Measurements from ENCODE around the gene AUTS2.

The AUTS2 gene

GRCh38 chr7:69622960-69623359 is 24.7 kb downstream of the AUTS2 start:
- no peak for DNase-seq (ENCODE audit: low read depth in 3 of 3)

DNA sequence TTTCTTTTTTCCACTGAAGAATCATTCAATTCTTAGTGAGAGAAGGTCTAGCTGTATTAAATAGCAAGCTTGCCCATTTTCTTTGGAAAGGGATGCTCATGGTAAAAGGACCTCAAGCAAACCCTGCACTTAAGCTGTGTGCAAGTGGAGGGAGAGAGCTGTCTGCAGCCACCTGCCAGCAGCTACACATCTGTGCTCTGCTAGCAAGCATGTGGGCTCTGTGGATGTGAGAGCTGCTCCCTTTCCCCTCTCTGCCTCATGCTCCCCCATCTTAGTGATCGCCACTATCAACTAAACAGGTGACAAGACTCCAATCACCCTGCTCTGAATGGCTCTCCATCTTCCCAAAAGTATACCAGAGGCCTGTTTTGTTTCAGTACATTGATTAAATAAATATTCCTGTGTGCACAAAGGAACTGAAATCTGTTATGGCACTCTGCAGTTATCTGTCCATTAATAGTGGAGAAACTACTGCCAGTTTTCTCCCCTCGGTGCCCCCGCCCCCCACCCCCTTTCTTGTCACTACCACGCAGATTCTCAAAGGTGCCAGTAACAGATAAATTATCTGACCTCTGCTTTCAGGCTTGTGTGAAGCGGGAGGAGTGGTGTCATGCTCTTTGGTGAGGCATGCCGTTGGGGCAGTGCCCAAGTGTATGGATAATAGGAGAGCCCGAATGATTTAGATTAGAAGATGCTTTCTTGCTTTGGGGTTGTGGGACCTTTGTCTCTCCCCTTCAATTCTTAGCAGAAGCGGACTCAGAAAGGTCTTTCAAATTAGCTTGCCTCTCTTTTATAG is 26.4 kb downstream of the AUTS2 start:
- DNase-seq (ENCODE audit: low read depth in 3 of 3): no peak

DNA sequence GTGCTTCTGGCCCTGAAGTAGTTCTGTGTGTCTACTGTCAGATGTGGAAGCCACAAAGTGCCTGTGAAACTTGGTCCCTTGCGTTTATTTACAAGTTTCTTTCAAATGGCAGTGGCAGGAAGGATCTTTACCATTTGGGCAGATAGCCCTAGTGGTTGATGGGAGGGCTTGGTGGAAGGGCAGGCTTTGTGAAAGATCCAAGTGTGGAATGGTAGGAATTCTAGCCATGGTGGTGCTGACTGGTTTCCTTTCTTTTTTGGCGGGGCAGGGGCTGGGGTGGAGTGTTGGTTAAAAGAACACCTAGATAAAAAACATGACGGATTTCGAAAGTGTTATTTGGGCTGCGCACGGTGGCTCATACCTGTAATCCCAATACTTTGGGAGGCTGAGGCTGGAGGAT is 27.0 kb downstream of the AUTS2 start:
- no peak for DNase-seq (ENCODE audit: low read depth in 3 of 3)

GRCh38 chr7:69625798-69626197 is 27.5 kb downstream of the AUTS2 start:
- no peak for DNase-seq (ENCODE audit: low read depth in 3 of 3)

- DNase-seq (ENCODE audit: low read depth in 3 of 3): no peak
Measured at GRCh38 chr7:69630292-69630691, 32.0 kb downstream of the AUTS2 start.

- DNase-seq (ENCODE audit: low read depth in 3 of 3): no peak
Measured at GRCh38 chr7:69631131-69631530, 32.9 kb downstream of the AUTS2 start.

- DNase-seq (ENCODE audit: low read depth in 3 of 3): no peak
Measured at GRCh38 chr7:69632280-69632679, 34.0 kb downstream of the AUTS2 start.

- no peak for DNase-seq (ENCODE audit: low read depth in 3 of 3)
Measured at GRCh38 chr7:69633122-69633831, 35.0 kb downstream of the AUTS2 start.

- DNase-seq (ENCODE audit: low read depth in 3 of 3): no peak
Measured at GRCh38 chr7:69635555-69636185, 37.4 kb downstream of the AUTS2 start.

DNA sequence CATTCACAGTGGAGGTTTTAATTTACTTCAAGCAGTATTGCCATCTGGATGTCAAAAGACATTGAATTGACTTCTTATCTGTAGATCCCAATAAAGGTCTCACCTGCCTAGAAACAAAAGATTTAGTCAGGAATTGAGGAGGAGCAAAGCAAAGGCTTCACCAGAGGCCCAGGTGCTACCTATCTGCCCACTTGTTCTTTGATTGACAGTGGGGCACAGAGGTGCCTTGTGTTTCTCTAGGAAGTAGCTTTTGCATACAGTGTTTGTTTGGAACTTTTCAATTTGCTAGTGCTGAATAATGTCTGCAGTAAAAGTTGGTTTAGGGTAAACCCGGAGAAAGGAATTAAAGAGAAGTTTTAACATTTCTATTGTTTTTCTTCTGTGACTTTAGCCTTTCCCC is 40.4 kb downstream of the AUTS2 start:
- no peak for DNase-seq (ENCODE audit: low read depth in 3 of 3)

- DNase-seq (ENCODE audit: low read depth in 3 of 3): no peak
Measured at GRCh38 chr7:69640216-69640615, 41.9 kb downstream of the AUTS2 start.

DNA sequence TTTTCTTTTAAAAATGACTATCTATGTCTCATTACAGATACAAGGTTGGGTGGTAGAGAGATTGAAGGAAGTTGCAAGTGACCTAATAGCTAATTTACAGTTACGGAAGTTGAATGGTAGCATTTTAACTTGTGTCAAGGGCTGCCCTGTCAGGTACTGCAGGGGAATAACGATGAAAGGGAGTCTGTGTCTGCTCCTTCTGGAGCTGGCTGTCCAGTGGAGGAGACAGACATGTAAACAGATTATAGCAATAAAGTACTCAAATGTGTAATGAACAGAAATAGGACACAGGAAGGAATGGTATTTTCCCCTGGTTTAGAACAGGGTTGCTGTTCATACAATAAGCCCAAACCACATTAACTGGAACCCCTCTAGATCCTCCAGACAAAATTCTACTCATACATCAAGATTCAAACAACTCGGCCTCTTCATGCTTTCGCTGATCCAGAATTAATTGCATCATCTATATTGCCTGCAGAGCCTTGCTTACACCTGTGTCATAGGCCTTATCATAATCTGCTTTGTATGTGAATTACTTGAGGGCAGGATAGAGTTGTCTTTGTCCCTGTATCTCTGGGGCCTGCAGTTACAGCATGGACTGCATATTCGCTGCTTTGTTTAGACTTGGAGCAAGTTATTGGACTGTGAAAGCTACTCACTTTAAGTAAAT is 42.8 kb downstream of the AUTS2 start:
- no peak for DNase-seq (ENCODE audit: low read depth in 3 of 3)

DNA sequence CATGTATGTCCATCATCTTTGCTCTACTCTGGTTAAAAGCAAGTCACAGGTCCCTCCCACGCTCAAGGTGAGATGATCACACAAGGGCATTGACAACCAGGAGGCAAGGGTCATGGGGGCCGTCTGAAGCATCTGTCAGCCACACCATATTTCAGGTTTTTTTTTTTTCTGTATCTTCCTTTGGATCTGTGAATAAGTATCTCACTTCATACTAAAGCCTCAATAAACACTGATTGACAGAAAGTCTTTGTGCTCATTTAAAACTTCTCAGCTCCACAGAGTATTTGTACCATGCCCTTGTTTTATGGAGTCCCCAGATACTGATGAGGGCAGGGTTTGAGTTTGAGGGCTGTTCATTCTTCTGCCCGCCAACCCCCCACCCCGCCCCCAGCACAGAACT is 45.0 kb downstream of the AUTS2 start:
- DNase-seq (ENCODE audit: low read depth in 3 of 3): no peak

DNA sequence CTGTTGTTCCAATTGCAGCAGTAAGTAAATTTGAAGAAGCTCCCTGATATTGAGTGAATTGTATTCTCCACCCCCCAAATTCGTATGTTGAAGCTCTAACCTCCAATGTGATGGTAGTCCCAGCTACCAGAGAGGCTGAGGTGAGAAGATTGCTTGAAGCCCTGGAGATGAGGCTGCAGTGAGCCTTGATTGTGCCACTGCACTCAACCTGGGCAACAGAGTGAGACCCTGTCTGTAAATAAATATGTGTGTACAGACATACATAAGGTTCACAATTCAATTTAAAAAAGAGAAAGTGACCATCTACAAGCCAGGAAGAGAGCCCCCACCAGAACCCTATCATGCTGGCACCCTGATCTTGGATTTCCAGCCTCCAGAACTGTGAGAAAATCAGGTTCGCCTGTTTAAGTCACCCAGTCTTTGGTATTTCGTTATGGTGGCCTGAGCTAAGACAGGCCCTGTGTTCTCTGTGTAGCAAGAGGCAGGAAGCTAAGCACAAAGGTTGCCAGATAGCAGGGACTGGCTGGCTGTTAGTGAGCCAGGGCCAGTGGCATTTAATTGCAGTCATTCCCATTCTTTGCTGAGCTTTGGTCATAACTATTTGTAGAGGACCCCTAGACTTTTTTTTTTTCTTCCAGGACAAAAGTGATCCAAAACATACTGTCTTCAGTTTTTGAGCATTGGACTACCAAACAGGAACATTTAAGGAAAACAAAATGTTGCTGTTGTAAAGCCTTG is 45.6 kb downstream of the AUTS2 start:
- no peak for DNase-seq (ENCODE audit: low read depth in 3 of 3)

DNA sequence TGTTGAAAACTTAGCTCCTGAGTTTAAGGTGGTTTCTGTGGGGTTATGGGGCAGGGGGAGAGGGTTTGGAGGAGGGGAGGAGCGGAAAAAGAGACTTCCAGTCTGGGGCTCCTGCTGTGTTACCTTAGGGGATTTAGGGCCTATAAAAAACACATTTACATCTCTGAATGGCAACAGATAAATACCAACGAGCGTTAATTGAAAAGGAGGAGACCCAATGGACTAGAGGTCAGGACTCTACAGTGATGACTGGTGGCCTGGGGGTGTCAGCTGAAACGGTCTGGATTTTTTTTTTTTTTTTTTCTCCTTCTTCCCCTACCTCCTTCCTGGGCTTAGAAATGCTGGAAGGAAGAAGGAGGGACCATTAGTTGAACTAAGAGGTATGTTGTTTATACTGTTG is 47.4 kb downstream of the AUTS2 start:
- no peak for DNase-seq (ENCODE audit: low read depth in 3 of 3)

DNA sequence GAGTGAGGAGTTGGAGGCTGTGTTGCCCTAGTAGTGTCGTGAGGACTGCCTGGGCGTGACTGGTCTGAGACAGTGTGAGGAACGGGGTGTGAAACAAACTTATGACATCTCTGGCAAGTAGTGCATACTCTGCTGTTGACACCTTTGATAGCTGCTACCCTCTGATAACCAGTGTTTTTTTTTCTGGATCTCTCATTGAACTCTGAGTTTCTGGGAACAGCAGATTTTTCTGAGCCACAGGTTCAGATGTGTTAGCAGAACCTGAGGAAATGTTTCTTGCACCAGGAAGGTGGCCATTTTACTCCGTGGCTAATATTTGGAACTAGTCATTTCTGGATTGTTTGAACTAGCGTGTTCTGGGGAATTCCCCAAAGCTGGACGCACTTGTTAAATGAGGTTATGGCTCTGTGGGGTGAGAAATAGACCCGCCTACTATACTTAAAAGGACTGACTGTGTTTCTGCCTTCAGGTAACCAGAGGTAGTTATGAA is 52.9 kb downstream of the AUTS2 start:
- DNase-seq (ENCODE audit: low read depth in 3 of 3): no peak

DNA sequence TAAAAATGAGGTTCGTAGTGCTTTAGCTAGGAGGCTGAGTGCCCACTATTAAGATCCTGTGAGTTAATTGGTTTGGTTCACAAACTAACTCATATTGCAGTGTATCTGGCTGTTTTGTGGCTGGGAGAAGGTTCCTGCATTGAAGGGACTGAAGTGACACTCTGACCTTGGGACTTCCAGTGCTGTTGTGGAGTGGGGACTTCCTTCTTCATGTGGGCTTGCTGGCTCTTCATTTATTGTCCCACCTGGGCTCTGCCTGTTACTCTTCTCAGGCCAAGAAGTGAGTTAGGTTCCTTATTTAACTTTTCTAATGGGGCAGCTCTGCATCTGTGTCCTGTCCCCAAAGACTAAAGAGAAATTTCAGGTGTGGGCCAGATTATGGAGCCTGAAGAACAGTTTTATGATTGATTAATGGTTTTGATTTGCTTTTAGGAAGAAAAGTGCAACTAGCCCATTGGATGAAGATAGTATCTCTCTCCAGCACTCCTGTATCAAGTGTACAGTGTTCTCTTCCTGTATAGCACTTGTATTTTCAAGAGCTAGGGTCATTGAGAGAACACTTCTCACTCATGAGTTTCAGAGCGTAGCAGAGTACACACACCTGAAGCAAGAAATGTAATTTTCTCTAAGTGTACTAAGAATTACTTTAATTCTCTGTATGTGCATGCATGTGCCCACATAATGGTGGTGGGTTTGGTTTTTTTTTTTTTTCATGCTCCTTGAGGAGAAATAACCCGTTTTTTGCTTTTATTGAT is 54.8 kb downstream of the AUTS2 start:
- no peak for DNase-seq (ENCODE audit: low read depth in 3 of 3)

DNA sequence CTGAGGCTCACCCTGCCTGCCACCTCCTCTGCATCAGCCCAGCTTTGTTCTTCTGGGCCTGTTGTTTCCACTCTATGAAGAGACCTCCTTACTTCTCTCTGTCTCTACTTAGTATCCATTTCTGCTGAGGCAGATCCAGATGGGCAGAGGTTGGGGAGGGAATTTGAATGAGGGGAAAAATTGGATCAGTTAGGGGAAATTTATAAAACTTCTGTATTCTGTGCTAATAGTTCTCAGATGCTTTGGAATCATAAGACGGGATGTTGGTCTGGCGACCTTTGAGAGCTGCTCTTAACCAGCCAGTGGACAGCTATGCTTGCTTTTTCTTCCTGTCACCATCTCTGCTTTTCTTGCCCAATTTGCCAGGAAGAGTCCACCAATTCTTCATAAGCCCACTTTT is 55.5 kb downstream of the AUTS2 start:
- no peak for DNase-seq (ENCODE audit: low read depth in 3 of 3)

- DNase-seq (ENCODE audit: low read depth in 3 of 3): no peak
Measured at GRCh38 chr7:69654381-69654780, 56.1 kb downstream of the AUTS2 start.

DNA sequence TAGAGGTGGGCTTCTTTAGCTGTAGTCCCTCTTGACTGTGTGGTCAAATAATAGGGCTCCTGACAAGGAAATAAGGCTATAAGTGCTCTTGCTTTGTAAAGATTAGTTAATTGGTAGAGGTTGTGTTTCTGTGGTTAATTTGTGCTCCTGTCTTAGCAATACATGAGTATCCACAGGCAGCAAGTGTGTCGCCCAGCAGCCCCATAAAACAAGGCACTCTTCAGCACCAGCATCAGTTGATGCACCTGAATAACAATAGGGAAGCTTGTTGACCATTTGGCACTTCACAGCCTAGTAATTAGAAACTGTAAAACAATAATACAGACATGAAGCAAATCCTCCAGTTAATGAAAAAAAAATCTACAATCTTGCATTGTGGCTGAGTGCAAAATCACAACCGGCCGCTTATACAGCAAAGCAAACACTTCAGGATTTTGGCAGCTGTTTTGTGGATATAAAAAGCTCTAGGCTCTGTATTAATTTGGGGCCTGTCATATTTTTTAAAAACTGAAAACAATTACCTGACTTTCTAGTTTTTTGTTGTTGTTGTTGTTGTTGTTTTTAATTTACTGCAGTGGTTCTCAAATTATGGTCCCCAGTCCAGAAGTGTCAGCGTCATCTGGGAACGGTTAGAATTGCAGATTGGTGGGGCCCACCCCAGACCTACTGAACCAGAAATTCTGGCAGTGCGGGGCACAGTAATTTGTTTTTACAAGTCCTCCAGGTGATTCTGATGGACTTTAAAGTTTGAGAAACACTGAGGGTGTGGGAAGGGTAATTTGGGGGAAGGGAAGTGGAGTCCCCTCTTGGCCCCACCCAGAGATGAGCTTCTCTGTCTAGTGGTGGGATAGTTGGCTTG is 56.8 kb downstream of the AUTS2 start:
- DNase-seq (ENCODE audit: low read depth in 3 of 3): no peak
